Fibroblast of lung (primary cell): ENCODE measurements around the gene EDA2R. TPM values are rescaled to one million over a fixed set of nuclear protein-coding genes. Genes with fewer than 3 reads are reported as not detected.

Experiments
- DNase-seq, 2 donors: peaks; one replicate each; pipeline versions ENCODE4 v3.0.0 to v3.0.0-alpha.2; 2010; ENCODE audit warnings: low read depth in 2 of 2
- H2AFZ ChIP-seq: 2 replicates; pipeline ENCODE4 v1.5.1; 2012; ENCODE audit warnings: low read length, control low read depth, inconsistent platforms
- H3K27ac ChIP-seq: 2 replicates; pipeline ENCODE4 v1.5.1; 2011; ENCODE audit warnings: low read length, control low read depth; ENCODE audit not compliant: insufficient read depth
- H3K27me3 ChIP-seq: 2 replicates; pipeline ENCODE4 v1.5.1; 2011; ENCODE audit warnings: mild to moderate bottlenecking, low read length; ENCODE audit not compliant: control insufficient read depth, insufficient read depth
- H3K36me3 ChIP-seq: 2 replicates; pipeline ENCODE4 v1.5.1; 2011; ENCODE audit warnings: low read length; ENCODE audit not compliant: control insufficient read depth, insufficient read depth
- H3K4me1 ChIP-seq: 2 replicates; pipeline ENCODE4 v1.5.1; 2011; ENCODE audit warnings: low read length; ENCODE audit not compliant: control insufficient read depth, insufficient read depth; ENCODE audit errors: extremely low read depth
- H3K4me2 ChIP-seq: 2 replicates; pipeline ENCODE4 v1.5.1; 2011; ENCODE audit warnings: low read length, control low read depth; ENCODE audit not compliant: insufficient read depth; ENCODE audit errors: extremely low read depth
- H3K4me3 ChIP-seq, 4 experiments: fragments of 200-600 bp in 1 of 4; sonication (generic) in 1 of 4; replicated peaks in 1 of 4; 2 replicates each; pipeline ENCODE4 v1.5.1; 2011 to 2016; ENCODE audit warnings: low read length in 4 of 4, low read depth in 3 of 4, mild to moderate bottlenecking in 3 of 4, control low read depth in 2 of 4, inconsistent platforms in 1 of 4, mixed read lengths in 1 of 4; ENCODE audit not compliant: insufficient read depth in 1 of 4; ENCODE audit errors: control extremely low read depth in 1 of 4
- H3K79me2 ChIP-seq: 2 replicates; pipeline ENCODE4 v1.5.1; 2012; ENCODE audit warnings: mild to moderate bottlenecking, low read length, inconsistent platforms; ENCODE audit not compliant: control insufficient read depth, insufficient read depth
- H3K9ac ChIP-seq: 2 replicates; pipeline ENCODE4 v1.5.1; 2011; ENCODE audit warnings: mild to moderate bottlenecking, low read length, control low read depth; ENCODE audit not compliant: insufficient read depth
- H3K9me3 ChIP-seq: 2 replicates; pipeline ENCODE4 v1.5.1; 2012; ENCODE audit warnings: low read depth, low read length; ENCODE audit not compliant: control insufficient read depth, insufficient read depth
- H4K20me1 ChIP-seq: 2 replicates; pipeline ENCODE4 v1.5.1; 2011; ENCODE audit warnings: low read length; ENCODE audit not compliant: control insufficient read depth, insufficient read depth; ENCODE audit errors: extremely low read depth
- EZH2 ChIP-seq: IDR thresholded peaks from 2 replicates; pipeline ENCODE4 v1.5.1; 2012; ENCODE audit warnings: low read length, control low read depth, mild to moderate bottlenecking; ENCODE audit errors: missing control alignments
- polyA plus RNA-seq, 2 donors: library from polyadenylated mRNA; depleted of rRNA in 1 of 2; stranded (reverse) in 1 of 2; unstranded in 1 of 2; fragments of >200 nt; gene quantifications; 2 replicates each; pipeline ENCODE4 v1.2.1, GENCODE V29; 2011 to 2012; ENCODE audit warnings: missing spikeins in 1 of 2
- total RNA-seq: library from RNA; depleted of rRNA; stranded (reverse); fragments of >200 nt; gene quantifications from 2 replicates; pipeline ENCODE4 v1.2.1, GENCODE V29; 2014
- TF ChIP-seq, protein P1 (sequence below), 2 donors: IDR thresholded peaks in 1 of 2; conservative IDR thresholded peaks in 1 of 2; 1 replicate in 1 of 2; 2 replicates in 1 of 2; pipeline ENCODE4 v1.5.1; 2011 to 2012; ENCODE audit warnings: low read length in 2 of 2, control low read depth in 1 of 2, inconsistent platforms in 1 of 2, low read depth in 1 of 2, mild to moderate bottlenecking in 1 of 2

The EDA2R gene
- total and polyA plus RNA-seq, 2 donors (not counting 1 experiment from before 2014, with no cell fraction given), result 9.3 to 21.0 TPM

DNA sequence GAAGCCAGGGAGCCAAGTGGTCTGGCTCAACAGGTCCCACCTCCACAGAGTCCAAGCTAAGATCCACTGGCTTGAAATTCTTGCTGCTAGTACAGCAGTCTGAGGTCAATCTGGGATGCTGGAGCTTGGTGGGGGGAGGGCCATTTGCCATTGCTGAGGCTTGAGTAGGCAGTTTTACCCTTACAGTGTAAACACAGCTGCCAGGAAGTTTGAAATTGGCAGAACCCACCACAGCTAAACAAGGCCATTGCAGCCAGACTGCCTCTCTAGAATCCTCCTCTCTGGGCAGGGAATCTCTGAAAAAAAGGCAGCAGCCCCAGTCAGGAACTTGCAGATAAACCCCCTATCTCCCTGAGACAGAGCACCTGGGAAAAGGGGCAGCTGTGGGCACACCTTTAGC, 84.9 kb downstream of the EDA2R start:
- DNase-seq, result no peak
- no peak overlapping the region for H3K4me3 ChIP-seq
- H2AFZ ChIP-seq, result no peak overlapping the region
- no peaks in the 10 kb centered on the region for H3K9me3 ChIP-seq
- TF ChIP-seq, protein P1, sequence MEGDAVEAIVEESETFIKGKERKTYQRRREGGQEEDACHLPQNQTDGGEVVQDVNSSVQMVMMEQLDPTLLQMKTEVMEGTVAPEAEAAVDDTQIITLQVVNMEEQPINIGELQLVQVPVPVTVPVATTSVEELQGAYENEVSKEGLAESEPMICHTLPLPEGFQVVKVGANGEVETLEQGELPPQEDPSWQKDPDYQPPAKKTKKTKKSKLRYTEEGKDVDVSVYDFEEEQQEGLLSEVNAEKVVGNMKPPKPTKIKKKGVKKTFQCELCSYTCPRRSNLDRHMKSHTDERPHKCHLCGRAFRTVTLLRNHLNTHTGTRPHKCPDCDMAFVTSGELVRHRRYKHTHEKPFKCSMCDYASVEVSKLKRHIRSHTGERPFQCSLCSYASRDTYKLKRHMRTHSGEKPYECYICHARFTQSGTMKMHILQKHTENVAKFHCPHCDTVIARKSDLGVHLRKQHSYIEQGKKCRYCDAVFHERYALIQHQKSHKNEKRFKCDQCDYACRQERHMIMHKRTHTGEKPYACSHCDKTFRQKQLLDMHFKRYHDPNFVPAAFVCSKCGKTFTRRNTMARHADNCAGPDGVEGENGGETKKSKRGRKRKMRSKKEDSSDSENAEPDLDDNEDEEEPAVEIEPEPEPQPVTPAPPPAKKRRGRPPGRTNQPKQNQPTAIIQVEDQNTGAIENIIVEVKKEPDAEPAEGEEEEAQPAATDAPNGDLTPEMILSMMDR (conservative IDR thresholded peaks at IDR 0.05 in 1 of 2, IDR thresholded peaks at IDR 0.05 in 1 of 2; ENCODE audit: low read depth in 1 of 2, low read length in 2 of 2), result no peak
- TF ChIP-seq EZH2, result no peak
- H4K20me1 ChIP-seq, result no peaks in the 10 kb centered on the region
- H3K36me3 ChIP-seq, result no peaks in the 10 kb centered on the region
- H3K9ac ChIP-seq, result no peak overlapping the region
- H3K79me2 ChIP-seq, result no peaks in the 10 kb centered on the region
- no peaks in the 10 kb centered on the region for H3K27me3 ChIP-seq
- H3K4me1 ChIP-seq, result no peaks in the 10 kb centered on the region
- H3K27ac ChIP-seq, result no peak overlapping the region
- H3K4me2 ChIP-seq, result no peak overlapping the region

DNA sequence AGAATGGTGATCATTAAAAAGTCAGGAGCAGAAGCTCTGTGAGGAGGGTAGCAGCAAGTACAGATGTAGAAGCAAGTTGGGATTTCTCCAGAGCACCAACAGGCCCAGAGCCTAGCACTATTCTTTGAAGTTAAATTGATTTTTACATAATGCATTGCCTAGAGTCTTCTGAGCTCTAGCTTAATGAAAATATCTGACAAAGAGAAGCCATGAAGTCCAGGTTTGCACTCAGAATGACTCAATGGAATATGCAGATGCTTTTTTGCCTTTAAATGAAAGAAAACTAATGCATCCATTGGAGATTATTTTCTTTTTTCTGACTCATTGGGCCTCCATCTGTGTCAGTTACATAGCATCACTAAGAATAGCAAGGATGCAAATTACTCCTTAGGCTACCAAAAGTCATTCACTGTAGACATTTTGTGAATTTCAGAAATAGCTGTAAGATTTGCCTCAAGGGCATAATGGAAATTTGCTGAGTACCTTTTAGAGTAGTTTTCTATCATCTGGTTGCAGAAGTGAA, 91.0 kb downstream of the EDA2R start:
- Histone ChIP-seq H2AFZ (no peak overlapping the region), H3K79me2 (no peaks in the 10 kb centered on the region), H3K36me3 (no peaks in the 10 kb centered on the region), H4K20me1 (no peaks in the 10 kb centered on the region), H3K27ac (no peak overlapping the region), H3K9me3 (no peaks in the 10 kb centered on the region), H3K4me2 (no peak overlapping the region), H3K4me1 (no peaks in the 10 kb centered on the region), H3K9ac (no peak overlapping the region), H3K4me3 (no peak overlapping the region), H3K27me3 (no peaks in the 10 kb centered on the region)
- DNase-seq, result no peak
- TF ChIP-seq, protein P1 (conservative IDR thresholded peaks at IDR 0.05 in 1 of 2, IDR thresholded peaks at IDR 0.05 in 1 of 2; ENCODE audit: low read depth in 1 of 2, low read length in 2 of 2), result no peak
- no peak for TF ChIP-seq EZH2
